Muscle of leg (tissue), 11 donors: ENCODE measurements around the gene SLIT3. TPM values are rescaled to one million over a fixed set of nuclear protein-coding genes. Genes with fewer than 3 reads are reported as not detected.

ENCODE experiments used
- DNase-seq: peaks from one replicate; pipeline ENCODE4 v3.0.0; 2013
- H3K27ac ChIP-seq: one replicate; pipeline ENCODE4 v1.5.1; 2013; ENCODE audit warnings: mild to moderate bottlenecking, low read length, control low read depth
- H3K27me3 ChIP-seq: one replicate; pipeline ENCODE4 v1.6.1; 2013; ENCODE audit warnings: low read length; ENCODE audit not compliant: control insufficient read depth, insufficient read depth
- H3K36me3 ChIP-seq: one replicate; pipeline ENCODE4 v1.6.1; 2013; ENCODE audit warnings: low read length; ENCODE audit not compliant: control insufficient read depth, insufficient read depth
- H3K4me1 ChIP-seq: one replicate; pipeline ENCODE4 v1.6.1; 2013; ENCODE audit warnings: low read length; ENCODE audit not compliant: control insufficient read depth, insufficient read depth
- H3K4me3 ChIP-seq: one replicate; pipeline ENCODE4 v1.5.1; 2013; ENCODE audit warnings: low read length, control low read depth
- H3K9me3 ChIP-seq: replicated peaks from 2 replicates; pipeline ENCODE4 v1.6.1; 2013; ENCODE audit warnings: low read depth, low read length; ENCODE audit not compliant: control insufficient read depth
- WGBS: methylation state at CpG from one replicate; pipeline ENCODE4 v1.1.5; 2013; ENCODE audit warnings: missing lambda C conversion rate; ENCODE audit not compliant: insufficient coverage; 5-methylcytosine and 5-hydroxymethylcytosine counted together
- polyA plus RNA-seq, 8 donors: library from polyadenylated mRNA; unstranded; fragments of 120-200 nt; gene quantifications; one replicate each; pipeline versions ENCODE4 v1.2.1 to v1.2.3, GENCODE V29; 2013; ENCODE audit warnings: inconsistent platforms in 1 of 8, low replicate concordance in 1 of 8; ENCODE audit not compliant: insufficient read length in 8 of 8, insufficient read depth in 1 of 8
- total RNA-seq: library from RNA; stranded (reverse); fragments of 120-200 nt; gene quantifications from one replicate; pipeline ENCODE4 v1.2.4, GENCODE V29; 2013

The SLIT3 gene
- total and polyA plus RNA-seq, 9 donors: 5.2 to 36.4 (median 12.2) TPM

GRCh38 chr5:169204788-169205400 is 96.0 kb downstream of the SLIT3 start:
- no peak for DNase-seq
- Histone ChIP-seq H3K4me3 (no peak overlapping the region), H3K4me1 (no peaks in the 10 kb centered on the region), H3K27ac (no peak overlapping the region), H3K27me3 (no peaks in the 10 kb centered on the region), H3K36me3 (no peaks in the 10 kb centered on the region), H3K9me3 (peaks cover 3% of the 10 kb centered on the region)
- 74% methylated on average over 7 of the region's 8 CpGs for WGBS

GRCh38 chr5:169202969-169203368 is 98.0 kb downstream of the SLIT3 start:
- WGBS: 76% methylated on average over 2 of the region's 3 CpGs

GRCh38 chr5:169201597-169201996 is 99.3 kb downstream of the SLIT3 start:
- Histone ChIP-seq H3K9me3 (peaks cover 3% of the 10 kb centered on the region), H3K4me1 (no peaks in the 10 kb centered on the region), H3K27ac (no peak overlapping the region), H3K27me3 (no peaks in the 10 kb centered on the region), H3K36me3 (no peaks in the 10 kb centered on the region), H3K4me3 (no peak overlapping the region)
- no peak for DNase-seq

More at GRCh38 chr5:169202969-169203368, 98.0 kb downstream of the SLIT3 start:
- Histone ChIP-seq H3K27ac (no peak overlapping the region), H3K4me3 (no peak overlapping the region), H3K9me3 (peaks cover 3% of the 10 kb centered on the region), H3K27me3 (no peaks in the 10 kb centered on the region), H3K36me3 (no peaks in the 10 kb centered on the region), H3K4me1 (no peaks in the 10 kb centered on the region)
- no peak for DNase-seq

GRCh38 chr5:169200125-169200778 is 100.7 kb downstream of the SLIT3 start:
- 50% methylated on average over 1 of the region's 6 CpGs for WGBS
- Histone ChIP-seq H3K4me3 (no peak overlapping the region), H3K9me3 (peaks cover 3% of the 10 kb centered on the region), H3K27me3 (no peaks in the 10 kb centered on the region), H3K36me3 (no peaks in the 10 kb centered on the region), H3K27ac (no peak overlapping the region), H3K4me1 (no peaks in the 10 kb centered on the region)
- no peak for DNase-seq

GRCh38 chr5:169197343-169197742 is 103.6 kb downstream of the SLIT3 start:
- no peak overlapping the region for H3K27ac ChIP-seq
- H3K27me3 ChIP-seq: no peaks in the 10 kb centered on the region
- H3K4me1 ChIP-seq: no peaks in the 10 kb centered on the region
- peaks cover 3% of the 10 kb centered on the region for H3K9me3 ChIP-seq
- no peak for DNase-seq
- no peak overlapping the region for H3K4me3 ChIP-seq
- 77% methylated on average over 1 of the region's 1 CpG for WGBS
- no peaks in the 10 kb centered on the region for H3K36me3 ChIP-seq

GRCh38 chr5:169196059-169196458 is 104.9 kb downstream of the SLIT3 start:
- Histone ChIP-seq H3K9me3 (no peaks in the 10 kb centered on the region), H3K4me1 (no peaks in the 10 kb centered on the region), H3K27me3 (no peaks in the 10 kb centered on the region), H3K27ac (no peak overlapping the region), H3K36me3 (no peaks in the 10 kb centered on the region), H3K4me3 (no peak overlapping the region)
- 94% methylated on average over 5 of the region's 6 CpGs for WGBS
- no peak for DNase-seq

- Histone ChIP-seq H3K27ac (no peak overlapping the region), H3K9me3 (no peaks in the 10 kb centered on the region), H3K27me3 (no peaks in the 10 kb centered on the region), H3K4me1 (no peaks in the 10 kb centered on the region), H3K4me3 (no peak overlapping the region), H3K36me3 (no peaks in the 10 kb centered on the region)
- no peak for DNase-seq
- WGBS: 93% methylated on average over 3 of the region's 8 CpGs
These were observed 105.3 kb downstream of the SLIT3 start for GRCh38 chr5:169195601-169196000.

- no peaks in the 10 kb centered on the region for H3K9me3 ChIP-seq
These were observed 108.4 kb downstream of the SLIT3 start for GRCh38 chr5:169192536-169192935.

GRCh38 chr5:169190849-169191248 is 110.1 kb downstream of the SLIT3 start:
- Histone ChIP-seq H3K27me3 (no peaks in the 10 kb centered on the region), H3K9me3 (no peaks in the 10 kb centered on the region), H3K4me3 (no peak overlapping the region), H3K27ac (no peak overlapping the region), H3K36me3 (no peaks in the 10 kb centered on the region), H3K4me1 (no peaks in the 10 kb centered on the region)
- DNase-seq: peak; percentile 16
- WGBS: no CpG with 5 or more reads among the region's 1 CpG

More at GRCh38 chr5:169192536-169192935, 108.4 kb downstream of the SLIT3 start:
- Histone ChIP-seq H3K36me3 (no peaks in the 10 kb centered on the region), H3K4me3 (no peak overlapping the region), H3K27ac (no peak overlapping the region), H3K4me1 (no peaks in the 10 kb centered on the region), H3K27me3 (no peaks in the 10 kb centered on the region)
- WGBS: 57% methylated on average over 3 of the region's 3 CpGs
- no peak for DNase-seq

GRCh38 chr5:169185626-169186025 is 115.3 kb downstream of the SLIT3 start:
- Histone ChIP-seq H3K4me1 (no peaks in the 10 kb centered on the region), H3K9me3 (no peaks in the 10 kb centered on the region), H3K36me3 (no peaks in the 10 kb centered on the region), H3K27me3 (no peaks in the 10 kb centered on the region), H3K4me3 (no peak overlapping the region), H3K27ac (no peak overlapping the region)
- no peak for DNase-seq
- WGBS: 63% methylated on average over 2 of the region's 3 CpGs
